ENCODE data around the gene VSTM2L.

Gene VSTM2L

DNA sequence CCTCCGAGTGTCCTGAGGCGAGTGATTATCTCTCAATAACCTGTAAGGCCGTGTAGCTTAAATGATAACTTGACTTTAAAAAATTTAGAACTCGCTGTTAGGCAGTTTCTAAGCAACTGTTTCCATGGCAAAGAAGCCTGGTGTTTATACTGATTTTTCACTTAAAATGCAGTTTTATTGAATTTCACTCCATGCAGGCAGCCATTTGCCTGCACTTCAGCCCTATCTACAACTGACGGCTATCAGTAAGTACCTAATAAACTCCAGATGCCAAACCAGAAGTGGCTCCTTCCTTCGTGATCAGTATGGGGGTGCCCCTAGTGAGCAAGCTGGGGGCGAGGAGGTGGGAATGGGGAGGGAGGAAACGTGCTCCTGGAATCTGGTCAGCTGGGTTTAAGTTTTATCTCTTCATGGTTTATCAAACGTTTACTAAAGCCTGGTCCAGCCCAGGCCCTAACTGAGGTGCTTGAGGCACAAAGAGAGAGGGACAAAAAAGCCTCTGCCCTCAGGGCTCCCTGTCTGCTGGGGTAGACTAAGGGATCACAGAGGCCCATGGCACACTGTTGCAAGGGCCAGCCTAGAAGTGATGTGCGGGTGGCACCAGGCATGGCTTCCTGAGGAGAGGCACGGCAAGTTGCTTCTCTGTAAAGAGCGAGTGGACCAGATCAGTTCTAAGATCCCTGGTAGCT, 84.8 kb downstream of the VSTM2L start:
- DNase-seq (ENCODE audit: low read depth in 2 of 2): no peak

DNA sequence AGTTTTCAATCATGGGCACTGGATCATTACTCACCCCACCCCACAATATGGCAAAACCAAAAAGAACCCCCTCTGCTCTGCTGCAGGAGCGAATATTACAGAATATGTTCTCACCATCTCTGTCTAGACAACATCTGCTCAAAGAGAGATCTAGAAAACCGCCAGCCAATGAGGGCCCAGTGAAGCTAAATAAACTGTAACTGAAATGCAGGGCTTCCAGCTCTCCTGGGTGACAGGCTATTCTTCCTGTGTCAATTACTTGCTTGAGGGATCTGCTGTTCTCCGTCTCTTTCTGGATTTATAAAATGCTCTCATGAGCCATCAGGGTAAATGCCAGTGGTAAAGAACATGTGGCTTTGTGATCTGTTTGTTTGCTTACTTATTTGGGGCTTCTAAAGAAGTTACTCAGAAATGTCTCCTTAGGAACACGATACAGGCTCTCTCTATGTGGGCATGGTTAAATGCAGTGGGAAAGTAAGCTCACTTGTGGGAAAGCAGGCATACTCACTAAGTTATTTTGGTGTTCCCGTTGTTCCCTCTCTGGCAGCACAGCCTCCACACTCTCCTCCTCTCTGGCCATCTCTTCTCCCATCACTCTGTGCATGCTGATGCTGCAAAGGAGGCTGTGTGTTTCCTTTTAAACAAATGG, 85.5 kb downstream of the VSTM2L start:
- DNase-seq (ENCODE audit: low read depth in 2 of 2): no peak

DNA sequence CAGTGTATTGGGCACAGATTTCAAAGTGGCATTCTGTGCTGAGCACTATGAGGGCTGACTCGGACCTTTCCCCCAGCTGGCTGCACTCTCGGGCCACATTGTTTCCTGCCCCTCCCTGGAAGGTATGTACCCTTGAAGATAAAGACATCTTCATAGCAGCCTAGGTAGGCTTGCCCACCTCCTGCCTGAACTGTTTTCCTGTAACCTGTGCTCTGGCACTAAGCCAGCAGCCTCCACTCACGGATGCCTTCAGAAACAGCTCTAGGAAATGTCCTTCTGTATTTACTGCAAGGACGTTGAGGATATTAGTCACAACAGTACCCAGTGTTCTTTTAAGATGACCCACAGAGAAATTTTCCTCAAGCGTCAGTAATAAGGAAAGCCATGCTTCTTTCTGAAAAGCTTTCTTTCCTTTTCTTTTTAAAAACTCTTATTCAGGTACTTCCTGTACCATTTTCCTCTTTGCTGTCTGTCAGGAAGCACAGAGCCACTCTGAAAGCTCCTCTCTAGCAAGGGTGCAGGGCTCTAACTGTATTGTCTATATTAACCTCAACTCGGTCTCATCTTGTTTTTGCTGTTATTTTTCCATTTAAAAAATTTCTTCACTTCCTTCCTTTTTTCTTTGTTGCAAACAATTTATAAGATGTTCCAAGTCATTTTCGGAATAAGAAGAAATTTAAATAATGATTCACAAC, 86.8 kb downstream of the VSTM2L start:
- DNase-seq (ENCODE audit: low read depth in 2 of 2): no peak

DNA sequence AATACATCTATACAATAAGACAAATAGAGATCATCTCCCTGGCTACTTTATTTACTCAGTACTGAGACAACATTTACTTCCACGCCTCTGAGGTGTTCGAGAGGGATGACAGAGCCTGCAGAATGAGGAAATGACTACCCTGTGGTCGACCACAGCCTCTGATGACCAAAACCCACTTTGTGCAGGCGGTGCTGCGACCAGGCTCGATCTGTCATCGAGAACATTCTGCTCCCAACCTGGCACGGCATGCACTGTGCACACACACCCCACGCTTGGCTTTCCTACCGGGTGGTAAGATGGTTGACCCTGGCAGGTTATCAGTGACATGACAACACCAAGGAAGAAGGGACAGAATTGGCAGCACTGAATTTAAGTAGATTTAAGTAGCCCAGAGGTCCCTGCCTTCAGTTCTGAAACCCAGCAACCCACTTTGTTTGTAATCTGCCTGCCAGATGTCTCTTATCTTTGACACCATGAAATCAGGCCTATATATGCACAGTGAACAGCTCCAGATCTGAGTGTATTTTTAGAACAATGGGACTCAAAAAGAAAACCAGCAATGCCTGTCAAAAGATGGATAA, 87.7 kb downstream of the VSTM2L start:
- DNase-seq (ENCODE audit: low read depth in 2 of 2): peak; percentile 27 to 47

DNA sequence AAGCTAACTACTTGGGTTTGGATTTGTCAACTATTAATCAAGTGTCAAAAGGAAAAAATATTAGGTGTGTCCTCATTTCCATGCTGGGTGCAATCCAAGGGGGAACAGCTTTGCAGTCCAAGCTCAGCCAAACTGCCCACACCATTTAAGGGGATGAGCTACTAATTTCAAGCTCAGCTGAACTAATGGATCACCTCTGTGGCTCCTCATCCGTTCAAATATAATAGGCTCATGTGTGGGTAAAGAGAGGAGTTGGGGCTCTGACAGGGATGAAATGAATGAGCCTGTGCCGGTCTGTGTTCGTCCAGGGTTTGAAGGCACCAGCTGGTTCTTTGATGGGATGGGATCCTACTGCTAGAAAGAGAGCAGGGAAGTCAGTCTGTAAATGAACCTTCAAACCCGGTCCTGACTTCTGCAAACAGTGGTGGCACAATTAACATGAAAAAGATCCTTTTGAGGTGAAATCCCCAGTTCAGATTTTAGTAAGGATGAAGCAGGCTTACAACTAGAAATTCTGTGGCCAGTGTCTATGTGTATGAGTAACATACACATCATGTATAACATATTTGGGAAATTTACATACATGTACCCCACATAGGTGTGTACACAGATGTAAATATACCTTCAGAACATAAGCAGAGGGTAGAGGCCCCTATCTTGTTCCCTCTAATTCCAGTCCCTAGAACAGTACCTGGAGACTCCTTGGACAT, 88.4 kb downstream of the VSTM2L start:
- DNase-seq (ENCODE audit: low read depth in 2 of 2): no peak

DNA sequence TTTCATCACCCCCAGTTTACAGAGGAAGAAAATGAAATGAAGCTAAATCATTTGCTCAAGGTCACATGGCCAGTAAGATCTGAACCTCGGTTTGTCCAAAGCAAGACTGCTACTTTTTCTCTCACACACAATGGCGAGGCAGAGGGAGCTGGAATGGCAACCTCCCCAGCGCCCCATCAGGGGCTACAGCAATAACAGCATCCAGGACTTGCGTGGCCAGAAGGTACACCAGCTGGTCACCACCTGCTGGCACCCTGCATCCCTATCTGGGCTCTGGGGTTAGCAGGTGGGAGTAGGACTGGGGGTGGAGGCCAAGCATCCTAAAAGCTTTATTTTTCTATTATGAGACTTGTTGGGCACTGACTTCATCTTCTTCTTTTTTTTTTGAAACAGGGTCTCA, 89.0 kb downstream of the VSTM2L start:
- no peak for DNase-seq (ENCODE audit: low read depth in 2 of 2)

DNA sequence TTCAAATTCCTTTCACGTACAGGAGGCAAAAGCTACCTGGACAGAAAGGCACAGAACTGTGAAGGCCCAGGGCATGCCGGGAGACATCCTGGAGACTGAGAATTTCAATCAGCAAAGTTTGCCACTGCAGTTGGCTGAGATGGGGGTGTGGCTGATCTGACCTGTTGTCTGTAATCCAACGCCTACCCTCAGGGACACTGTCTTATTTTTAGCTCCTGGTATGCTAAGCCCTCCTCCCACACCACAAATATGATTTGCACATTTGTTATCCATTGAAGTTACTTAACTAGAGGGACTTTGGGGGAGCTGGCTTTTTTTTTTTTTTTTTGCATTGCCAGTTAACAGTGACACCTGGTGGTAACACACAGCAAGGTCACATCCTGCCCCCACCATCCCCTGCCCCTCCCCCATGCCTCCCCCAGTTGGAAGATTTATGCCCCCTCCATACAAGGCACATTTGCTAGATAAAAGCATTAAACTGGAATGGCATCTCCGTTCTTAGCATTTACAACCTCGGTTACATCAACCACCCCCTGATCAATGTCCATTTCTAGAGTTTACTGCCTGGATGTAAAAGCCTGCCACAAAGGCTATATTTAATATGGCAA, 90.0 kb downstream of the VSTM2L start:
- no peak for DNase-seq (ENCODE audit: low read depth in 2 of 2)

DNA sequence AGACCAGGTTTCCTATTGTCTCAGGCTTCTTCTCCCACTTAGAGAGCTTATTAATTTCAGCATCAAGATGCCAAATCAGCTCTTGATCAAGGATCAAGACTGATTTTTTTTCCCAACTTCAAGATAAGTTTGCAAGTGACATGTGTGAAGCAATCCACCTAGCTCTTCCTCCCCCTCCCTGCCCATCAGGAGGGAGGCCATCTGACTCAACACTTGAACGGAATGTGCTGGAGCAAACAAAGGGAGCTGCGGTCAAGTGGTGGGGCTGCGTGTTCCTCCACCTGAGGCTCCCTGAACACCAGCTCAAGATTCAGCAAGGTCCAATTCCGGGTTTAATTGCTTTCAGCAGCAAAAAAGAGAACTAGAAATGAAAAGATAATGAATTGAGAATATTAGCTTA, 91.6 kb downstream of the VSTM2L start:
- DNase-seq (ENCODE audit: low read depth in 2 of 2): no peak

Data from stimulated activated CD8-positive, alpha-beta memory T cell treated with anti-CD3 and anti-CD28 coated beads, Interleukin-7, amount 100 ng/mL, for 4 hours (primary cell).